Gastroesophageal sphincter (tissue), 3 donors: ENCODE results near the gene ASIC3.

ENCODE experiments used
- EP300 ChIP-seq: sonication (generic); formaldehyde crosslinking; IDR thresholded peaks from one replicate; pipeline ENCODE4 v1.6.1; 2017; ENCODE audit warnings: antibody characterized with exemption, mild to moderate bottlenecking
- POLR2A ChIP-seq, 2 donors: fragments of 450-650 bp; IDR thresholded peaks; one replicate each; pipeline ENCODE4 v1.6.1; 2017; ENCODE audit warnings: antibody characterized with exemption in 2 of 2, mild to moderate bottlenecking in 2 of 2, moderate library complexity in 1 of 2
- TF ChIP-seq, protein P1 (sequence below), 4 experiments: fragments of 200-600 bp in 2 of 4; fragments of 450-650 bp in 2 of 4; sonication (generic) in 1 of 4; IDR thresholded peaks; one replicate each; pipeline ENCODE4 v1.5.1; 2017 to 2019; ENCODE audit warnings: antibody characterized with exemption in 4 of 4, mild to moderate bottlenecking in 2 of 4, moderate library complexity in 2 of 4

DNA sequence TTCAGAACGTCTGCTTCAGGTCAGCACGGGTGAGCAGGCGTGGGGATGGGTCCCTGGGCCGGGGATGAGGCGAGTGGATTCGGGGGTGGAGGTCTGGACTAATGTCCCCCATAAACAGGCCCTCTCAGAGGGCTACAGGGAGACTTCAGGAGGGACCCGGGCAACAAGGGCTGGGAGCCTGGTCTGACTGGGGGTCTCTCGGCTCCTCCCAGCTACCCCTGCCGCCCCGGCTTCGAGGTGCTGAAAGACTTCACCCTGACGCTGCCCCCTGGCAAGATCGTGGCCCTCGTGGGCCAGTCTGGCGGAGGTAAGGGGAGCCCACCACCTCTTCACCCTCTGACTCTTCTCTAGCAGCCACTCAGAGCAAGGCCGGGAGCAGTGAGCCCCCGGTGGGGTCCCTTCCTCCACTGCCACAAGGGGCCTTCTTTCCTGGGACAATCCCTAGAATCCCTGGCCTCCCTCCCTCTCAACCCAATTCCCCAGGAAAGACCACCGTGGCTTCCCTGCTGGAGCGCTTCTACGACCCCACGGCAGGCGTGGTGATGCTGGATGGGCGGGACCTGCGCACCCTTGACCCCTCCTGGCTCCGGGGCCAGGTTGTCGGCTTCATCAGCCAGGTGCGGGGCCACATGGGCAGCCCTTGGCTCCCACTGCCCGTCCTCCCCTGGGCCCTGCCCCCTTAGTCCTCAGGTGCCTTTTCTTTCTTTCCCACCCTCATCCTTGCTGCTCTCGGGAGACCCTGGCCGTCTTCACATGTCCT, 7.5 kb upstream of the ASIC3 start:
- TF ChIP-seq, protein P1, sequence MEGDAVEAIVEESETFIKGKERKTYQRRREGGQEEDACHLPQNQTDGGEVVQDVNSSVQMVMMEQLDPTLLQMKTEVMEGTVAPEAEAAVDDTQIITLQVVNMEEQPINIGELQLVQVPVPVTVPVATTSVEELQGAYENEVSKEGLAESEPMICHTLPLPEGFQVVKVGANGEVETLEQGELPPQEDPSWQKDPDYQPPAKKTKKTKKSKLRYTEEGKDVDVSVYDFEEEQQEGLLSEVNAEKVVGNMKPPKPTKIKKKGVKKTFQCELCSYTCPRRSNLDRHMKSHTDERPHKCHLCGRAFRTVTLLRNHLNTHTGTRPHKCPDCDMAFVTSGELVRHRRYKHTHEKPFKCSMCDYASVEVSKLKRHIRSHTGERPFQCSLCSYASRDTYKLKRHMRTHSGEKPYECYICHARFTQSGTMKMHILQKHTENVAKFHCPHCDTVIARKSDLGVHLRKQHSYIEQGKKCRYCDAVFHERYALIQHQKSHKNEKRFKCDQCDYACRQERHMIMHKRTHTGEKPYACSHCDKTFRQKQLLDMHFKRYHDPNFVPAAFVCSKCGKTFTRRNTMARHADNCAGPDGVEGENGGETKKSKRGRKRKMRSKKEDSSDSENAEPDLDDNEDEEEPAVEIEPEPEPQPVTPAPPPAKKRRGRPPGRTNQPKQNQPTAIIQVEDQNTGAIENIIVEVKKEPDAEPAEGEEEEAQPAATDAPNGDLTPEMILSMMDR (IDR thresholded peaks at IDR 0.05): no peak
- no peak for TF ChIP-seq POLR2A (IDR thresholded peaks at IDR 0.05)
- no peak for TF ChIP-seq EP300
